ENCODE data around the gene C1S. TPM values are rescaled to one million over a fixed set of nuclear protein-coding genes. Genes with fewer than 3 reads are reported as not detected.
"Not testable (repeated sequence)": the region's sequence is repeated elsewhere in the genome, so short reads cannot be mapped to it uniquely, and the experiment has no call there.

C1S gene
- total RNA-seq, 1 donor from 2014 or later = 47.3 TPM

GRCh38 chr12:7101047-7101693, 40.7 kb downstream of the C1S start:
- H3K27ac Mint-ChIP-seq = no peak overlapping the region
- peaks cover 29% of the 10 kb centered on the region for H3K36me3 Mint-ChIP-seq
- DNase-seq (ENCODE audit: low spot score in 2 of 2, unreplicated experiment in 2 of 2) = no peak
- H3K4me1 Mint-ChIP-seq = no peaks in the 10 kb centered on the region
- no peak overlapping the region for H3K4me3 Mint-ChIP-seq
- H3K27me3 Mint-ChIP-seq (ENCODE audit: low read depth) = no peaks in the 10 kb centered on the region
- H3K9me3 Mint-ChIP-seq = peaks cover 8% of the 10 kb centered on the region
- TF ChIP-seq, protein P1, sequence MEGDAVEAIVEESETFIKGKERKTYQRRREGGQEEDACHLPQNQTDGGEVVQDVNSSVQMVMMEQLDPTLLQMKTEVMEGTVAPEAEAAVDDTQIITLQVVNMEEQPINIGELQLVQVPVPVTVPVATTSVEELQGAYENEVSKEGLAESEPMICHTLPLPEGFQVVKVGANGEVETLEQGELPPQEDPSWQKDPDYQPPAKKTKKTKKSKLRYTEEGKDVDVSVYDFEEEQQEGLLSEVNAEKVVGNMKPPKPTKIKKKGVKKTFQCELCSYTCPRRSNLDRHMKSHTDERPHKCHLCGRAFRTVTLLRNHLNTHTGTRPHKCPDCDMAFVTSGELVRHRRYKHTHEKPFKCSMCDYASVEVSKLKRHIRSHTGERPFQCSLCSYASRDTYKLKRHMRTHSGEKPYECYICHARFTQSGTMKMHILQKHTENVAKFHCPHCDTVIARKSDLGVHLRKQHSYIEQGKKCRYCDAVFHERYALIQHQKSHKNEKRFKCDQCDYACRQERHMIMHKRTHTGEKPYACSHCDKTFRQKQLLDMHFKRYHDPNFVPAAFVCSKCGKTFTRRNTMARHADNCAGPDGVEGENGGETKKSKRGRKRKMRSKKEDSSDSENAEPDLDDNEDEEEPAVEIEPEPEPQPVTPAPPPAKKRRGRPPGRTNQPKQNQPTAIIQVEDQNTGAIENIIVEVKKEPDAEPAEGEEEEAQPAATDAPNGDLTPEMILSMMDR (IDR thresholded peaks at IDR 0.05; ENCODE audit: unreplicated experiment) = no peak

DNA sequence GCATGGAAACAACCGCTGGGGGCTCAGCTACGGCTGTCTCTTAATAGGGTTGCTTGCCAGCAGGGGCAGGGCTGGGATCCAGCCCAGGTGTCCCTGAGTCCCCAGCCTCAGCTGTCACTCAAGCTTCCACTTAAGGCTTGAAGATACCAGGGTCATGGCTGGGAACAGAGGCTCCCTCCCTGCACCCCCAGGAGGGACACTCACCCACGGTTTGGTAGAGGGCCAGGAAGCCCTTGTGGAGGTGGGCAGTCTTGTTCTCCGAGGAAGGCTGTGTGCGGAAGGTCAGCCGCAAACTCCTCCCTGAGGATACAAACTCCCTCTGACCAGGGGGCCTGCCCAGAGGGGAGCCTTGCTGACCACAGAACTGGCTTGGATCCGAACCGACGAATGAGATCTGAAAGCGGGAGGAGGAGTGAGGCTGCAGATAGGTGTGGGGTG, 41.2 kb downstream of the C1S start:
- H3K9me3 Mint-ChIP-seq = peaks cover 13% of the 10 kb centered on the region
- H3K27me3 Mint-ChIP-seq (ENCODE audit: low read depth) = no peaks in the 10 kb centered on the region
- TF ChIP-seq, protein P1 (IDR thresholded peaks at IDR 0.05; ENCODE audit: unreplicated experiment) = no peak
- H3K27ac Mint-ChIP-seq = no peak overlapping the region
- H3K4me3 Mint-ChIP-seq = no peak overlapping the region
- no peaks in the 10 kb centered on the region for H3K4me1 Mint-ChIP-seq
- H3K36me3 Mint-ChIP-seq = peaks cover 33% of the 10 kb centered on the region
- no peak for DNase-seq (ENCODE audit: low spot score in 2 of 2, unreplicated experiment in 2 of 2)

GRCh38 chr12:7102582-7102981, 42.1 kb downstream of the C1S start:
- Mint-ChIP-seq H3K4me1 (peaks cover 1% of the 10 kb centered on the region), H3K36me3 (peaks cover 31% of the 10 kb centered on the region), H3K27me3 (ENCODE audit: low read depth) (no peaks in the 10 kb centered on the region), H3K4me3 (no peak overlapping the region), H3K9me3 (peaks cover 14% of the 10 kb centered on the region), H3K27ac (no peak overlapping the region)
- TF ChIP-seq, protein P1 (IDR thresholded peaks at IDR 0.05; ENCODE audit: unreplicated experiment) = no peak
- DNase-seq (ENCODE audit: low spot score in 2 of 2, unreplicated experiment in 2 of 2) = no peak

GRCh38 chr12:7103837-7104584, 43.5 kb downstream of the C1S start:
- DNase-seq (ENCODE audit: low spot score in 2 of 2, unreplicated experiment in 2 of 2) = no peak
- no peak overlapping the region for H3K27ac Mint-ChIP-seq
- H3K27me3 Mint-ChIP-seq (ENCODE audit: low read depth) = no peaks in the 10 kb centered on the region
- H3K4me1 Mint-ChIP-seq = peaks cover 10% of the 10 kb centered on the region
- no peak overlapping the region for H3K4me3 Mint-ChIP-seq
- H3K9me3 Mint-ChIP-seq = peaks cover 14% of the 10 kb centered on the region
- TF ChIP-seq, protein P1 (IDR thresholded peaks at IDR 0.05; ENCODE audit: unreplicated experiment) = no peak
- H3K36me3 Mint-ChIP-seq = peaks cover 23% of the 10 kb centered on the region

DNA sequence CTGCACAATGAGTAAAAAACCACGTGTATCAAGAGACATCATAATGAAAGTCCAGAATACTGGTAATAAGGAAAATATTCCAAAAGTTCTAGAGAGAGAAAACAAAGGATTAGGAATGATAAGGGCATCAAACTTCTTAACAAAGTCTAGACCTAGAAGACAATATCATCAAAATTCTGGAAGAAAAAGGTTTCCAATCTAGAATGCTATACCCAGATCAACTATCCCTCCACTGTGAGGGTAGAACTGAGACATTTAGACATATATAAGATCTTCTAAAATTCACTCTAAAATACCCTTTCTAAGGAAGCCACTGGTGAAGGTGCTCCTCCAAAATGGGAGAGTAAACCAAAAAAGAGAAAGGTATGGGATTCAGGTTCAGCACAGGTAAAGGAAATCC, 45.6 kb downstream of the C1S start:
- Mint-ChIP-seq H3K27ac (no peak overlapping the region), H3K27me3 (ENCODE audit: low read depth) (no peaks in the 10 kb centered on the region), H3K36me3 (peaks cover 18% of the 10 kb centered on the region), H3K4me3 (no peak overlapping the region), H3K9me3 (peaks cover 14% of the 10 kb centered on the region), H3K4me1 (peaks cover 16% of the 10 kb centered on the region)
- TF ChIP-seq, protein P1 (IDR thresholded peaks at IDR 0.05; ENCODE audit: unreplicated experiment) = no peak
- no peak for DNase-seq (ENCODE audit: low spot score in 2 of 2, unreplicated experiment in 2 of 2)

DNA sequence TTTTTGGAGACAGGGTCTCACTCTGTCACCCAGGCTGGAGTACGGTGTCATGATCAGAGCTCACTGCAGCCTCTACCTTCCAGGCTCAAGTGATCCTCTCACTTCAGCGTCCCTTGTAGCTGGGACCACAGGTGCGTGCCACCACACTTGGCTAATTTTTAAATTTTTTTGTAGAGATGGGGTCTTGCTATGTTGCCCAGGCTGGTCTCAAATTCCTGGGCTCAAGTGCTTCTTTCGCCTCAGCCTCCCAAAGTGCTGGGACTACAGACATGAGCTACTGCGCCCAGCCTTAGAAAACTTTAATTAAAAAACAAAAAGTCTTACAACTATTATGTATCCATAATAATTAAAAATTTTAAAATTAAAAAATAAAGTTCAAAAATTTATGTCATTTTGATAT, 46.7 kb downstream of the C1S start:
- H3K27ac Mint-ChIP-seq; H3K27me3 Mint-ChIP-seq (ENCODE audit: low read depth); DNase-seq (ENCODE audit: low spot score in 2 of 2, unreplicated experiment in 2 of 2): not testable (repeated sequence)
- Mint-ChIP-seq H3K36me3 (peaks cover 18% of the 10 kb centered on the region), H3K9me3 (peaks cover 14% of the 10 kb centered on the region), H3K4me1 (peaks cover 16% of the 10 kb centered on the region), H3K4me3 (peak overlapping the region; percentile 13)
